OCI-LY3 (cell line): ENCODE results near the gene CMSS1.

Experiments used
- CTCF ChIP-seq: fragments of 200-600, 300-600 bp; sonication (generic); IDR thresholded peaks from 2 replicates; pipeline ENCODE4 v1.5.1; 2014; ENCODE audit warnings: antibody characterized with exemption, low read length, low read depth
- EZH2phosphoT487 ChIP-seq: fragments of 200-600 bp; shearing (Covaris generic); IDR thresholded peaks from 2 replicates; pipeline ENCODE4 v1.6.1; 2018; ENCODE audit warnings: antibody characterized with exemption, mixed run types, low read depth

- TF ChIP-seq CTCF (no peak), EZH2phosphoT487 (no peak)
Observed at GRCh38 chr3:99958222-99958912, 140.7 kb downstream of the CMSS1 start.
